Activated CD8-positive, alpha-beta memory T cell treated with anti-CD3 and anti-CD28 coated beads, Interleukin-2, amount 50 U/mL, for 48 hours (primary cell): Measurements from ENCODE around the gene SERINC5.

Experiments
- DNase-seq: peaks from one replicate; pipeline ENCODE4 v3.0.0-alpha.2; 2020

The SERINC5 gene

GRCh38 chr5:80251636-80252035 lies 4.2 kb downstream of the SERINC5 start:
- DNase-seq = no peak

- no peak for DNase-seq
Measured at GRCh38 chr5:80250801-80251200, 5.0 kb downstream of the SERINC5 start.

- no peak for DNase-seq
Measured at GRCh38 chr5:80249901-80250300, 5.9 kb downstream of the SERINC5 start.

GRCh38 chr5:80248378-80248777 lies 7.5 kb downstream of the SERINC5 start:
- DNase-seq = no peak

GRCh38 chr5:80246995-80247729 lies 8.7 kb downstream of the SERINC5 start:
- DNase-seq = no peak

GRCh38 chr5:80246001-80246758 lies 9.7 kb downstream of the SERINC5 start:
- no peak for DNase-seq

GRCh38 chr5:80243567-80243966 lies 12.3 kb downstream of the SERINC5 start:
- no peak for DNase-seq

- DNase-seq = no peak
Measured at GRCh38 chr5:80242849-80243248, 13.0 kb downstream of the SERINC5 start.

GRCh38 chr5:80240368-80240986 lies 15.4 kb downstream of the SERINC5 start:
- DNase-seq = no peak

GRCh38 chr5:80239680-80240367 lies 16.0 kb downstream of the SERINC5 start:
- DNase-seq = no peak

GRCh38 chr5:80238778-80239679 lies 16.8 kb downstream of the SERINC5 start:
- DNase-seq = no peak

- no peak for DNase-seq
Measured at GRCh38 chr5:80238097-80238496, 17.8 kb downstream of the SERINC5 start.

GRCh38 chr5:80237243-80237642 lies 18.6 kb downstream of the SERINC5 start:
- no peak for DNase-seq

- DNase-seq = no peak
Measured at GRCh38 chr5:80234116-80234948, 21.5 kb downstream of the SERINC5 start.

- DNase-seq = no peak
Measured at GRCh38 chr5:80231693-80232092, 24.2 kb downstream of the SERINC5 start.

GRCh38 chr5:80231243-80231642 lies 24.6 kb downstream of the SERINC5 start:
- DNase-seq = no peak

- no peak for DNase-seq
Measured at GRCh38 chr5:80230269-80230992, 25.4 kb downstream of the SERINC5 start.

GRCh38 chr5:80229902-80230255 lies 26.0 kb downstream of the SERINC5 start:
- DNase-seq = no peak

- no peak for DNase-seq
Measured at GRCh38 chr5:80227979-80228596, 27.8 kb downstream of the SERINC5 start.

- no peak for DNase-seq
Measured at GRCh38 chr5:80225934-80226326, 29.9 kb downstream of the SERINC5 start.
